Central memory CD8-positive, alpha-beta T cell (primary cell): ENCODE measurements around the gene XYLT2.
"Not testable (repeated sequence)": the region's sequence is repeated elsewhere in the genome, so short reads cannot be mapped to it uniquely, and the experiment has no call there.

Source experiments
- ATAC-seq: fragments of 150-1000 bp; cut with Tn5 transposase; replicated peaks from 2 replicates; pipeline ENCODE4 v1.10.0; 2022; ENCODE audit warnings: mild to moderate bottlenecking, moderate FRiP score, moderate number of reproducible peaks; ENCODE audit not compliant: poor library complexity, severe bottlenecking; ENCODE audit errors: extremely low read depth
- DNase-seq, 2 donors: peaks; one replicate each; pipeline ENCODE4 v3.0.0; 2021; ENCODE audit warnings: low spot score in 2 of 2
- H3K27ac Mint-ChIP-seq: one replicate; pipeline ENCODE4 v1.8.0; 2022; ENCODE audit warnings: low read depth, mild to moderate bottlenecking, moderate library complexity, mixed read lengths
- H3K27me3 Mint-ChIP-seq: one replicate; pipeline ENCODE4 v1.8.0; 2022; ENCODE audit warnings: mixed read lengths
- H3K36me3 Mint-ChIP-seq: one replicate; pipeline ENCODE4 v1.8.0; 2022; ENCODE audit warnings: mild to moderate bottlenecking, moderate library complexity, mixed read lengths; ENCODE audit not compliant: insufficient read depth
- H3K4me1 Mint-ChIP-seq: one replicate; pipeline ENCODE4 v1.8.0; 2022; ENCODE audit warnings: mixed read lengths
- H3K4me3 Mint-ChIP-seq: one replicate; pipeline ENCODE4 v1.8.0; 2022; ENCODE audit warnings: mild to moderate bottlenecking, moderate library complexity, mixed read lengths
- H3K9me3 Mint-ChIP-seq: one replicate; pipeline ENCODE4 v1.8.0; 2022; ENCODE audit warnings: mixed read lengths

Gene XYLT2

GRCh38 chr17:50345432-50346312 lies at the start of gene XYLT2:
TSS of gene XYLT2 (plus strand) at chr17:50346126. CDS start at chr17:50346141, 15 bp downstream.
- Mint-ChIP-seq H3K4me1 (peaks cover 31% of the 10 kb centered on the region), H3K36me3 (peaks cover 4% of the 10 kb centered on the region)

GRCh38 chr17:50297407-50297865 lies 48.5 kb upstream of the XYLT2 start:
- ATAC-seq = peak; percentile 75
- Mint-ChIP-seq H3K9me3 (no peaks in the 10 kb centered on the region), H3K4me1 (peaks cover 2% of the 10 kb centered on the region), H3K36me3 (peaks cover 2% of the 10 kb centered on the region), H3K27me3 (peaks cover 40% of the 10 kb centered on the region), H3K4me3 (no peak overlapping the region), H3K27ac (no peak overlapping the region)
- peak; percentile 69 to 72 for DNase-seq

More at GRCh38 chr17:50345432-50346312, at the start of gene XYLT2:
- Mint-ChIP-seq H3K27me3 (no peaks in the 10 kb centered on the region), H3K27ac (peak within 1 kb of the TSS; percentile 90), H3K4me3 (peak within 1 kb of the TSS; percentile 89), H3K9me3 (no peaks in the 10 kb centered on the region)
- DNase-seq (peak; percentile 78 to 85), ATAC-seq (peak; percentile 88)

GRCh38 chr17:50298018-50298417 lies 47.9 kb upstream of the XYLT2 start:
- Mint-ChIP-seq H3K27ac (no peak overlapping the region), H3K9me3 (no peaks in the 10 kb centered on the region), H3K4me1 (no peaks in the 10 kb centered on the region), H3K4me3 (no peak overlapping the region), H3K27me3 (peaks cover 44% of the 10 kb centered on the region), H3K36me3 (peaks cover 2% of the 10 kb centered on the region)
- ATAC-seq (no peak), DNase-seq (no peak)

- no peak overlapping the region for H3K4me3 Mint-ChIP-seq
- no peak for ATAC-seq
- no peak for DNase-seq
- H3K36me3 Mint-ChIP-seq = peaks cover 4% of the 10 kb centered on the region
- H3K27ac Mint-ChIP-seq = no peak overlapping the region
- peaks cover 47% of the 10 kb centered on the region for H3K27me3 Mint-ChIP-seq
- H3K9me3 Mint-ChIP-seq = no peaks in the 10 kb centered on the region
- H3K4me1 Mint-ChIP-seq = no peaks in the 10 kb centered on the region
Observed at GRCh38 chr17:50299776-50300175, 46.1 kb upstream of the XYLT2 start.

GRCh38 chr17:50300824-50301223 lies 45.1 kb upstream of the XYLT2 start:
- peaks cover 57% of the 10 kb centered on the region for H3K27me3 Mint-ChIP-seq
- not testable (repeated sequence) for DNase-seq, H3K36me3 Mint-ChIP-seq, H3K4me1 Mint-ChIP-seq, H3K9me3 Mint-ChIP-seq, H3K27ac Mint-ChIP-seq, H3K4me3 Mint-ChIP-seq, ATAC-seq

- H3K27ac Mint-ChIP-seq = no peak overlapping the region
- no peak for ATAC-seq
- H3K4me3 Mint-ChIP-seq = no peak overlapping the region
Observed at GRCh38 chr17:50301891-50302584, 43.9 kb upstream of the XYLT2 start.

GRCh38 chr17:50303051-50303450 lies 42.9 kb upstream of the XYLT2 start:
- no peaks in the 10 kb centered on the region for H3K4me1 Mint-ChIP-seq
- H3K4me3 Mint-ChIP-seq = no peak overlapping the region
- H3K9me3 Mint-ChIP-seq = no peaks in the 10 kb centered on the region
- peaks cover 67% of the 10 kb centered on the region for H3K27me3 Mint-ChIP-seq
- ATAC-seq = no peak
- DNase-seq = no peak
- H3K36me3 Mint-ChIP-seq = peaks cover 4% of the 10 kb centered on the region
- H3K27ac Mint-ChIP-seq = no peak overlapping the region

More at GRCh38 chr17:50301891-50302584, 43.9 kb upstream of the XYLT2 start:
- Mint-ChIP-seq H3K4me1 (no peaks in the 10 kb centered on the region), H3K9me3 (no peaks in the 10 kb centered on the region), H3K36me3 (peaks cover 4% of the 10 kb centered on the region), H3K27me3 (peaks cover 67% of the 10 kb centered on the region)
- DNase-seq = no peak

GRCh38 chr17:50303596-50303995 lies 42.3 kb upstream of the XYLT2 start:
- H3K9me3 Mint-ChIP-seq = no peaks in the 10 kb centered on the region
- H3K4me1 Mint-ChIP-seq = no peaks in the 10 kb centered on the region
- H3K27ac Mint-ChIP-seq = no peak overlapping the region
- ATAC-seq (no peak), DNase-seq (no peak)
- peaks cover 67% of the 10 kb centered on the region for H3K27me3 Mint-ChIP-seq
- peaks cover 4% of the 10 kb centered on the region for H3K36me3 Mint-ChIP-seq
- H3K4me3 Mint-ChIP-seq = no peak overlapping the region

GRCh38 chr17:50304781-50305404 lies 41.0 kb upstream of the XYLT2 start:
- no peak for ATAC-seq
- Mint-ChIP-seq H3K4me3 (no peak overlapping the region), H3K27me3 (peaks cover 59% of the 10 kb centered on the region)

GRCh38 chr17:50307654-50308053 lies 38.3 kb upstream of the XYLT2 start:
- peaks cover 59% of the 10 kb centered on the region for H3K27me3 Mint-ChIP-seq
- no peak overlapping the region for H3K4me3 Mint-ChIP-seq
- ATAC-seq (no peak), DNase-seq (no peak)
- H3K27ac Mint-ChIP-seq = no peak overlapping the region
- H3K9me3 Mint-ChIP-seq = no peaks in the 10 kb centered on the region
- no peaks in the 10 kb centered on the region for H3K4me1 Mint-ChIP-seq
- peaks cover 4% of the 10 kb centered on the region for H3K36me3 Mint-ChIP-seq

More at GRCh38 chr17:50304781-50305404, 41.0 kb upstream of the XYLT2 start:
- Mint-ChIP-seq H3K27ac (no peak overlapping the region), H3K4me1 (no peaks in the 10 kb centered on the region), H3K36me3 (peaks cover 4% of the 10 kb centered on the region), H3K9me3 (no peaks in the 10 kb centered on the region)
- no peak for DNase-seq

GRCh38 chr17:50308666-50309065 lies 37.3 kb upstream of the XYLT2 start:
- Mint-ChIP-seq H3K27ac (no peak overlapping the region), H3K36me3 (peaks cover 4% of the 10 kb centered on the region), H3K4me3 (no peak overlapping the region), H3K27me3 (peaks cover 68% of the 10 kb centered on the region), H3K4me1 (no peaks in the 10 kb centered on the region), H3K9me3 (no peaks in the 10 kb centered on the region)
- ATAC-seq (no peak), DNase-seq (no peak)

- no peak for ATAC-seq
- peaks cover 1% of the 10 kb centered on the region for H3K36me3 Mint-ChIP-seq
Observed at GRCh38 chr17:50310455-50311111, 35.3 kb upstream of the XYLT2 start.

More at GRCh38 chr17:50310455-50311111, 35.3 kb upstream of the XYLT2 start:
- peaks cover 62% of the 10 kb centered on the region for H3K27me3 Mint-ChIP-seq
- no peak overlapping the region for H3K27ac Mint-ChIP-seq
- H3K9me3 Mint-ChIP-seq = no peaks in the 10 kb centered on the region
- DNase-seq = no peak
- no peaks in the 10 kb centered on the region for H3K4me1 Mint-ChIP-seq
- H3K4me3 Mint-ChIP-seq = no peak overlapping the region
